Ecto neural progenitor cell (in vitro differentiated cells): ENCODE results near the gene UBE2G2.

Experiments
- DNase-seq: peaks from one replicate; pipeline ENCODE4 v3.0.0-alpha.2; 2018; ENCODE audit warnings: low spot score

Gene UBE2G2, protein sequence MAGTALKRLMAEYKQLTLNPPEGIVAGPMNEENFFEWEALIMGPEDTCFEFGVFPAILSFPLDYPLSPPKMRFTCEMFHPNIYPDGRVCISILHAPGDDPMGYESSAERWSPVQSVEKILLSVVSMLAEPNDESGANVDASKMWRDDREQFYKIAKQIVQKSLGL

GRCh38 chr21:44801468-44802395, at the start of gene UBE2G2:
UBE2G2 (minus strand) TSS chr21:44801820; CDS start chr21:44801748, 72 bp downstream.
- DNase-seq, result peak; percentile 91

- no peak for DNase-seq
Measured at GRCh38 chr21:44850905-44851657, 49.5 kb upstream of the UBE2G2 start.

DNA sequence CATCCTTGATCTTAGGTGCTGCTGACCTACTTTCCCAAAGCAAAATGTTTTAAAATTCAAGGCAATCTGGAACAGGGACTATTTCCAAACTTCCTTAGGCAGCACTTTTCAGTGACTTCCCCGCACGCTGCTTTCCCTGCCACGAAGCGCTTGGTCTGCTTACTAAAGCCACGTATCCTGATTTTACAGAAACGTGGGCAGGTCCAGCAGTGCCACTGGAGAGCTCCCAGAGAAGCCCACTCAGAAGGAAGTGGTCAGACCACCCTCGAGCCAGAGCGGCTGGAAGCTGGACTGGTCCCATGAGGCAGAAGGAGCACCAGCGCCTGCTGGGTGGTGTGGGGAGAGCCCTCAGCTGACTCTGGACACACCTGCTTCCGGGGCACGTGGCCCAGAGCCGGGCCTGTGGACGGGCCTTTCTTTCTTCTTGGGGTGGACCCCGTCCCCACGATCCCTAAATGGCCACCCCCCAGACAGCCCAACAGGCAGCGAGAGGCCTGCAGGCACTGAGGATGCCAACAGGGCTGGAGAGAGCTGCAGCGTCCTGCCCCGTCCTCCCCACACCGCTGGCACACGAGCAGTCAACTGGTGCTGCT, 48.7 kb upstream of the UBE2G2 start:
- no peak for DNase-seq

- no peak for DNase-seq
Measured at GRCh38 chr21:44849616-44850130, 48.1 kb upstream of the UBE2G2 start.

GRCh38 chr21:44848821-44849521, 47.4 kb upstream of the UBE2G2 start:
- no peak for DNase-seq

DNA sequence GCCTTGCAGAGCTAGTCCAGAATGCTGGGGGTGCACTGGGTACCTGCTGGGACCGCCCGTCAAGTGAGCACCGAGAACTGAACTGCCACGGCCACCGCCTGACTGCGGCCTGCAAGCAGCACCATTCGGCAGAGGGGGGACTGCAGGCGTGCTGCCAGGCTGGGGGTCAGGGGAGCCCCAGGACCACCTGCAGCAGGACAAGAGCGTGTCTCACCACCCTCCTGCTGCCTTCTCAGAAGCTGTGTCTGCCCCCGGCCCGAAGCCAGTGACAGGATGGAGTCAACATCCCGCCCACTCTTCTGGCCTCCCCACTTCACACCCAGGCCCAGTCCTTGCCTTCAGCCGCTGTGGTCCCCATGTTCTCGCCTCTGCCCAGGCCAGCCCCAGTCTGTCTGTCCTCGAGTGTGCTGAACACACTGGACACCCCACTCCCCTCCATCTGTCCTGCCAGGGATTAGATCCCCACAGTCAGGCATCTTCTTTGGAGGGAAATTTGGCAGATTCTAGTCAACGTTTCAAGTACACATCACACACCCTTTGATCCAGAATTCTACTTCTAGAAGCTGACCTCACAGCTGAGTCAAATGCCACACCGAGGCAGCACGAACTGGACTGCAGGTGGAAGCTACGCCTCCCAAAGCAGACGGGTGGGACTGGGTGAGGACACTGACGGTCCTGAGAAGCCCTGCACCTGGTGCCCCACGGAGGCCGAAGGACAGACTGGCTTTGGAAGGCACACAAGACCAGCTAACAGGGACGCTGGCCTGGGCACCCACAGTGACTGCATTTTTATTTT, 45.8 kb upstream of the UBE2G2 start:
- DNase-seq, result no peak

DNA sequence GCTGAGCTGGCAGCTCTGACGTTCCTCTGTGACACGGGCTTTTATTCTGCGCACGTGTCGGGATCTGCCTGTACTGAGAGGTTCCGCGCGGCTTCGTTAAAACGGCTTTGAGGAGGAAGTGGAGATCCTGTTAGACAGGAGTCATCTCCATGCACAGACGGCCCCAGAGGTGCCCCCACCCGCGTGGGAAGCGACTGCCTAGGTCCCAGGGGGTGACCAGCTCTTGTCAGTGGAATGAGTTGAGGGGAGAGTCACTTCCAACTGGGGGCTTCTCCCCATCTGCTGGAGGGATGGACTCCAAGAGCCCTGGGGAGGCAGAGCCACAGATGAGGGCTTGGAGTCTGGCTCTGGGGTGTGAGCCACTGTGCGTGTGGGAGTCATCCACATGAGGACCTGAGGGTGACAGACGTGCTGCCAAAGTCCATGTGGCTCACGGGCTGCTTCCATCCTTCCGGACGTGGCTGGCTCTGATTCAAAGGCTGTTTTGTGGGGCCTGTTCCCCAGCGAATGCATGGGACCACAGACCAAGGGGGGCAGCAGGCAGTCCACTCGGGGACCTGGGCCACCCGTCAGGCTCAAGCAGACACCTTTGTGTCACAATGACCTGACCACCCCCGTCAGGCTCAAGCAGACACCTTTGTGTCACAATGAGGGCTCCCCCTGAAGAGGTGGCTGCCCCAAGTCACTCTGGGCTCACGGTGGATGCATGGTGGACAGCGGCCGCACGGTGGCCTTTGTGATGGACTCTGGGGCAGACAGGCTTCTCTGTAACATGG, 45.1 kb upstream of the UBE2G2 start:
- DNase-seq, result no peak

GRCh38 chr21:44846224-44846484, 44.5 kb upstream of the UBE2G2 start:
- DNase-seq, result no peak

DNA sequence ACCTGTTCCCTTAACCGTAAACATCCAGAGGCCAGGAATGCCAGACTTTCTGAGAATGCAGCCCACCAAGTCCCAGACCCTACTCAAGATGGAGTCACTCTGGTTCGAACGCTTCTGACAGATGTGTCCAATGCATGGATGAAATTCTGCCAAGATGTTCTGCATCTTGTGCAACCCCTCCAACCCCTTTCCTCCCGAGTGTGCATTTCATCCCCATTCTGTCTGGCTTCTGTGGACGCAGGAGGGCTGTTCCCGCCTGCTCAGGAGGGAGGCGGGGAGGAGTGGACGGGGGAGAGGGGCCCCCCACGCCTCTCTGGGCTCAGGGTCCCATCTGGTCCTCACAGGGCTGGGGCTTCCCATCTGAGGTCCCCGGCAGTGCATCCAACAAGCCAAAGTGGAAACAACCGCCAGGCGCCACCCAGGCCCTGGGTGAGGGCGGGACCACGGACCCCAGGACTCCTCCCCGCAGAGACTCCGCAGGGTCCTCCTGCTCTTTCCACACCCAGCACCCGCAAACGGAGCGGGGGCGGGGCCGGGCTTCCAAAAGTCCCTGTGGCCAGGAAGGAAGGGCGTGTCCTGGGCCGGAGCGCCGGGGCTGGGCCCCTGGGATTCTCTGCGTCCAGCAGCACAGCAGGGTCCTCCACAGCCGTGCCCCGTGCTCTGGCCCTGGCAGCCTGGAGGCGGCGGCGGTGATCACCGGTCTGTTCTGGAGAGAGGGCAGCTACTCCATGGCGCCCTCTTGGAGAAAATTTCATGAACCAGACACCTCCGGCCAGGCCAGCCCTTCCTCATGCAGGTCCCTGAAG, 44.0 kb upstream of the UBE2G2 start:
- DNase-seq, result peak; percentile 90

DNA sequence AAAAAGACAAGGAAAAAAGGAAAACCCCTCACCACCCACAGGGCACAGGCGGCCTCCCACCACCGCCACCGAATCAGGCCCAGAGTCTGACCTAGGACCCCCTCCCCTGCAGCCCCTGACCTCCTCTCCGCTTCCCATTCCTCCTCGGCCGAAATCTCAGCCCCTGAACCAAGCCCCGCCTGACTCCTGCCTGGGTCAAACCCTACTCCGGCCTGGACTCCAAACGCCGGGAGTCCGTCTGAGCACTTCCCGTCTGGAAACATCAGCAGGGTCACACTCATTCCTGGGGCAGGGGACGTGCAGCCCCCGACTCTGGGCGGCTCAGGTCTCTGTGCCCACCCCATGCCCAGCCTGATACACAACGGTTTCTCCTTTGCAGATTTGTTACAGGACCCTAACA, 42.6 kb upstream of the UBE2G2 start:
- peak; percentile 65 for DNase-seq

DNA sequence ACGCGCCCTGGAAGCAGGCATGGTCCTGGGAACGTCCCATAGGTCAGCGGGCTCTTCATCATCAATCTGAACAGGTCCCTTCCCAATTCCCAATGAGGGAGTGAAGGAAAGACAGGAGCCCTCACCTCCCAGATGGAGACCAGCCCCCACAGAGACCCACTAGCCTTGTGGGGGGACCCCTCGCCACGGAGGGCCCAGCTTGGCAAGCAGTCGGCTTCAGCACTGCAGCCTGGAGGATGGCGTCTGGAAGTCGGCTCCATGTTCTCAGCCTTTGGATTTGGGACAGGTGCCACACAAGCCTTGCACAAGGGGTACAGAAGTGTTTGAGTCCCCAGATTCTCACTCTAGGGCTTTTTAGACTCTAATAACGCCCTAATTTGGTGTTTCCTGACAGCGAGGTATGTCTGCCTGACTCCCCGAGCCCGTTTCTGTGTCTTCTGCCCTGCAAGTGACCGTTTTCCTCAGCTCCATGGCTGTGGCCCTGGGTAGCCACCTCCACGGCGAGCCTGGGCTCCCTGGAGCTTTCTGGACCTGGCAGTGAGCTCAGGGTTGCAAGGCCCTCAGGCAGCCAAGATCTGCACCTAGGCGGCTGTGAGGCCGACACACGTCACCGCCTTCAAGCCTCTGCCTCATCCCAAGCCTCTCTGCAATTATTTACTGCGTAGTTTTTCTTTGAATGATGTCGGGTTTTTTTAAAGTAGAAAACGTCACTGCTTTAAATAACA, 41.3 kb upstream of the UBE2G2 start:
- no peak for DNase-seq

DNA sequence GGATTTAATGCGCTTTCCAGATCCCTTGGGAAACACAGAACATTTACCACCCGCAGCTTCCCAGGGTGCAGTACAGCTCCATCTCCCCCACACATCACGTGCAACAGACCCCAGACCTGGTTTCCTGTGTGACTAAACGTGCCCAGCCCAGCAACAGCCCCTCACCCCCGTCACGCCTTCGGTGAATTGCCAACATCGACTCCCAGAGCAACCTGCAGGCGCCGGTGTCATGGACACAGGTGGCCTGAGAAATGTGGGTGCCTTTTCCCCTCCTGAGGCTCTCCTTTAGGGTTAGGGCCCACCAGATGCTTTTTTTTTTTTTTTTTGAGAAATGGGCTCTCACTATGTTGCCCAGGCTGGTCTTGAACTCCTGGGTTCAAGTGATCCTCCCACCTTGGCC, 40.5 kb upstream of the UBE2G2 start:
- no peak for DNase-seq

GRCh38 chr21:44840771-44841170, 39.2 kb upstream of the UBE2G2 start:
- no peak for DNase-seq

- DNase-seq, result no peak
Measured at GRCh38 chr21:44838951-44839350, 37.3 kb upstream of the UBE2G2 start.

DNA sequence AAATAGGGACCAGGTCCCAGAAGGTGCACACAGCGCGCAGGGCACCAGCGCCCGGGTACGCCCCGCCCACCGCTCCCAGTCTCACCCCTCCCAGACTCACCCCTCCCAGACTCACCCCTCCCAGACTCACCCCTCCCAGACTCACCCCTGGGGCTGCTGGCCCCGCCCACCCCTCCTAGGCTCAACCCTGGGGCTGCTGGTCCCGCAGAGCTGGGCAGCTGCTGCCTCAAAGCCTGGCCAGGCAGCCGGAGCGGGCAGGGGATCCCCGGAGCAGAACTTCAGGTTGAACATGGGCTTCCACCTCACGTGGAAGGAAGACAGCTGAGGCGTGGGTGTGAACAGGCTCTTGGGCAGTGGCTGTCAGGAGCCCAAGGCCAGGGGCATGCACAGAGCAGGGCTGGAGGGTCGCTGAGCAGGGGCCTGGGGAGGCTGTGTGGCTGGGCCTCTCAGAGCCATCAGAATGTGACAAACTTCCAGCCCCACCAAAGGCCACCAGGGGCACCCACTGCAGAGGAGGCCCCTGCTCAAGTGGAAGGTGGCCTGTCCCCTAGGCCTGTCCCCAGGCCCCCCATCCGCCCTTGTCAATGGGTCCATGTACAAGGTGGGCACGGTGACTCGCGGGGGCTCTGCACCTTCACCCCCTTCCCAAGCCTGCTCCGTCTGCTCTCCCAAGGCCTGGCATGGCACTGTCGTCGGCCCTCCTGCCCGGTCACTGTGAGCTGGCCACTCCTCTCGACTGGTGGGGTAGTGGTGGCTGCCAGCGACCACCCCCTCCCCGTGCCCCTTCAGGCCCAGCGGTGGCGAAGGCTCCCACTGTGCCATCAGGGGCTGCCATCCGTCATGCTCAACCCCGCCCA, 36.6 kb upstream of the UBE2G2 start:
- DNase-seq, result peak; percentile 45

GRCh38 chr21:44837537-44837936, 35.9 kb upstream of the UBE2G2 start:
- no peak for DNase-seq

DNA sequence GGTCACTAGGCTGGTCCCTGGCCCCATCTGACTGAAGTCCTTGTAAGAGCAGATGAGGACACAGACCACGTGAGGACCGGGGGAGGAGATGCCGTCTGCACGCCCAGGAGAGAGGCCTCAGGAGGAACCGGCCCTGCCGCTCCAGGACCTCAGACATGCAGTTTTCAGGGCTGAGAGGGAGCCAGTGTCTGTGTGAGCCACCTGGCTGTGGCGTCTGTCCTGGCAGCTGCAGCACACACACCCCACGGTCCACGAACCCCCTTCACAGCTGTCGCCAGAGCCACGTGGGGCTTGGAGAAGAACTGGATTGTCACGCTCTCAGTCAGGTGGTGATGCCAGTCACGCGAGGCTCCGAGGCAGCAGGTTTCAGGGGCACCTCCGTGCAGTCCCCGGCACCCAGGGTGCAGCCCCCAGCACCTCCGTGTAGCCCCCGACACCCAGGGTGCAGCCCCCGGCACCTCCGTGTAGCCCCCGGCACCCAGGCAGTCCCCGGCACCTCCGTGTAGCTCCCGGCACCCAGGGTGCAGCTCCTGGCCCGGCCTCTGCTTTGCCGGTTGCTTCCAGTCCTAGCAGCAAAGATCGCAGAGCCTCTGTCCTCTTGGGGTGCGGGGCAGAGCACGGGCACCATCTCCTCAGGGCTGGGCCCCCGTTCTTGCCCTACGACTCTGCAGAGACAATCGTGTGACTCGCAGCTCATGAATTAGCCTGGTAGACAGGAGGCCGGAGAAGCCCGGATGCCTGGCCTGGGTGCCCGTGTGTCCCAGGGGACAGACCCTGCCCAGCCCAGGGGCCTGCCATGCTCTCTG, 35.2 kb upstream of the UBE2G2 start:
- DNase-seq, result peak; percentile 43
